ENCODE results near the gene F8A1.
"Not testable (repeated sequence)": the region's sequence is repeated elsewhere in the genome, so short reads cannot be mapped to it uniquely, and the experiment has no call there.

Gene F8A1

DNA sequence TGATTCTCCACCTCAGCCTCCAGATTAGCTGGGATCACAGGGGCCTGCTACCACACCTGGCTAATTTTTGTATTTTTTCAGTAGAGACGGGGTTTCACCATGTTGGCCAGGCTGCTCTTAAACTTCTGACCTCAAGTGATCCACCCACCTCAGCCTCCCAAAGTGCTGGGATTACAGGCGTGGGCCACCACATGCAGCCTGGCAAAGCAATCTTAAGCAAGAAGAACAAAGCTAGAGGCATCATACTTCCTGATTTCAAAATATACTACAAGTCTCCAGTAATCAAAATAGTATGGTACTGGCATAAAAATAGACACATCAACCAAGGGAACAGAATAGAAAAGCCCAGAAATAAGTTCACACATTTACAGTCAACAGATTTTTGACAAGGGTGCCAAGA is 12.8 kb upstream of the F8A1 start:
- Histone ChIP-seq H3K4me2 (ENCODE audit: low read length) (no peak overlapping the region), H3K9ac (ENCODE audit: low read length) (no peak overlapping the region), H3K9me3 (ENCODE audit: insufficient read depth, low read length) (no peaks in the 10 kb centered on the region), H3K4me3 (ENCODE audit: low read length) (no peak overlapping the region), H3K27ac (ENCODE audit: low read length) (no peak overlapping the region), H3K79me2 (ENCODE audit: low read length) (no peaks in the 10 kb centered on the region), H3K27me3 (ENCODE audit: low read depth, low read length) (no peaks in the 10 kb centered on the region), H4K20me1 (ENCODE audit: insufficient read depth, low read length) (no peaks in the 10 kb centered on the region), H2AFZ (ENCODE audit: low read depth, low read length) (no peak overlapping the region), H3K4me1 (ENCODE audit: low read length) (no peaks in the 10 kb centered on the region), H3K36me3 (replicated peaks; ENCODE audit: low read depth, low read length) (no peaks in the 10 kb centered on the region)
- TF ChIP-seq, protein P1, sequence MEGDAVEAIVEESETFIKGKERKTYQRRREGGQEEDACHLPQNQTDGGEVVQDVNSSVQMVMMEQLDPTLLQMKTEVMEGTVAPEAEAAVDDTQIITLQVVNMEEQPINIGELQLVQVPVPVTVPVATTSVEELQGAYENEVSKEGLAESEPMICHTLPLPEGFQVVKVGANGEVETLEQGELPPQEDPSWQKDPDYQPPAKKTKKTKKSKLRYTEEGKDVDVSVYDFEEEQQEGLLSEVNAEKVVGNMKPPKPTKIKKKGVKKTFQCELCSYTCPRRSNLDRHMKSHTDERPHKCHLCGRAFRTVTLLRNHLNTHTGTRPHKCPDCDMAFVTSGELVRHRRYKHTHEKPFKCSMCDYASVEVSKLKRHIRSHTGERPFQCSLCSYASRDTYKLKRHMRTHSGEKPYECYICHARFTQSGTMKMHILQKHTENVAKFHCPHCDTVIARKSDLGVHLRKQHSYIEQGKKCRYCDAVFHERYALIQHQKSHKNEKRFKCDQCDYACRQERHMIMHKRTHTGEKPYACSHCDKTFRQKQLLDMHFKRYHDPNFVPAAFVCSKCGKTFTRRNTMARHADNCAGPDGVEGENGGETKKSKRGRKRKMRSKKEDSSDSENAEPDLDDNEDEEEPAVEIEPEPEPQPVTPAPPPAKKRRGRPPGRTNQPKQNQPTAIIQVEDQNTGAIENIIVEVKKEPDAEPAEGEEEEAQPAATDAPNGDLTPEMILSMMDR (IDR thresholded peaks at IDR 0.05; ENCODE audit: low read depth, low read length) = no peak
- TF ChIP-seq EZH2phosphoT487 (IDR thresholded peaks at IDR 0.05; ENCODE audit: low read depth) = no peak

DNA sequence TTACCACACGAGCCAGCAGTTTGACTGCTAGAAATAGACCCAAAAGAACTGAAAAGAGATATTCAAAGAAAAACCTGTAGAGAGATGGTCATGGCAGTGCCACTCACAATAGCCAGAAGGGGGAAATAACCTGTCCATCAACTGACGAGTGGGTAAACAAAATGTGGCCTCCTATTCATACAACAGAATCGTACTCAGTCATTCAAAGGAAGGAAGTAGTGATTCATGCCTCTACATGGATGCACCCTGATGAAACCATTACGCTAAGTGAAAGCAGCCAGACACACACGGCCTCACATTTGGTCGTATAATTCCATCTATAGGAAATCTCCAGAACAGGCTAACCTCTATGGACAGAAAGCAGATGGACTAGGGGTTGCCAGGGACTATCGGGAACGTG is 2.1 kb upstream of the F8A1 start:
- H4K20me1 ChIP-seq (ENCODE audit: insufficient read depth, low read length); H2AFZ ChIP-seq (ENCODE audit: low read depth, low read length); H3K4me1 ChIP-seq (ENCODE audit: low read length); H3K79me2 ChIP-seq (ENCODE audit: low read length); H3K27me3 ChIP-seq (ENCODE audit: low read depth, low read length); H3K9me3 ChIP-seq (ENCODE audit: insufficient read depth, low read length); H3K27ac ChIP-seq (ENCODE audit: low read length); H3K36me3 ChIP-seq (replicated peaks; ENCODE audit: low read depth, low read length); H3K9ac ChIP-seq (ENCODE audit: low read length); H3K4me3 ChIP-seq (ENCODE audit: low read length); H3K4me2 ChIP-seq (ENCODE audit: low read length): not testable (repeated sequence)

- H3K27me3 ChIP-seq (ENCODE audit: low read depth, low read length); H3K4me2 ChIP-seq (ENCODE audit: low read length); H3K79me2 ChIP-seq (ENCODE audit: low read length); H2AFZ ChIP-seq (ENCODE audit: low read depth, low read length); H3K36me3 ChIP-seq (replicated peaks; ENCODE audit: low read depth, low read length); H3K4me3 ChIP-seq (ENCODE audit: low read length); H3K4me1 ChIP-seq (ENCODE audit: low read length); H3K27ac ChIP-seq (ENCODE audit: low read length); H3K9ac ChIP-seq (ENCODE audit: low read length); H3K9me3 ChIP-seq (ENCODE audit: insufficient read depth, low read length); H4K20me1 ChIP-seq (ENCODE audit: insufficient read depth, low read length): not testable (repeated sequence)
Measured at GRCh38 chrX:154885057-154885456, 1.1 kb upstream of the F8A1 start.

DNA sequence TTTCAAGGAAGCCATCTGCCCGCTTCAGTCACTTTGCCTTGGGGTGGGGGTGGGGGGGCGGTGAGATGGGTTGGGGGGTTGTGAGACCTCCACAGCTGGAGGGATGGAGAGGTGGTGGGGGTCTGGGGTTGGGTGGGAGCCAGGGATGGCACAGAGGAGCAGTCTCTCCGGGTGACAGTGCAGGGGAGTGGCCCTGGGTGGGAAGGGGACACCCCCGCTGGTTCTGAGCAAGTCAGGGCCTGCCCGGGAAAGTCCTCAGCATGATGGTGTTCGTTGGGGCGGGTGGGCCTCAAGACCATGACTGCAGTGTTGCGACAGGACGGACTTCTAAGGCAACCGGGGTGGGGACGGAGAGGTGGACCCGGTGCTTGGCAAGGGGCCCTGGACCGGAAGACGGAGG is 606 bp upstream of the F8A1 start:
- H3K4me3 ChIP-seq (ENCODE audit: low read length); H3K79me2 ChIP-seq (ENCODE audit: low read length); H3K36me3 ChIP-seq (replicated peaks; ENCODE audit: low read depth, low read length); H3K27me3 ChIP-seq (ENCODE audit: low read depth, low read length); H2AFZ ChIP-seq (ENCODE audit: low read depth, low read length); H3K4me2 ChIP-seq (ENCODE audit: low read length); H4K20me1 ChIP-seq (ENCODE audit: insufficient read depth, low read length); H3K4me1 ChIP-seq (ENCODE audit: low read length); H3K9ac ChIP-seq (ENCODE audit: low read length); H3K9me3 ChIP-seq (ENCODE audit: insufficient read depth, low read length); H3K27ac ChIP-seq (ENCODE audit: low read length): not testable (repeated sequence)

- not testable (repeated sequence) for H3K9me3 ChIP-seq (ENCODE audit: insufficient read depth, low read length); H3K4me3 ChIP-seq (ENCODE audit: low read length); H3K4me1 ChIP-seq (ENCODE audit: low read length); H3K27ac ChIP-seq (ENCODE audit: low read length); H3K79me2 ChIP-seq (ENCODE audit: low read length); H3K9ac ChIP-seq (ENCODE audit: low read length); H3K4me2 ChIP-seq (ENCODE audit: low read length); H2AFZ ChIP-seq (ENCODE audit: low read depth, low read length); H3K27me3 ChIP-seq (ENCODE audit: low read depth, low read length); H4K20me1 ChIP-seq (ENCODE audit: insufficient read depth, low read length); H3K36me3 ChIP-seq (replicated peaks; ENCODE audit: low read depth, low read length)
Measured at GRCh38 chrX:154886789-154887221, 650 bp downstream of the F8A1 start.

DNA sequence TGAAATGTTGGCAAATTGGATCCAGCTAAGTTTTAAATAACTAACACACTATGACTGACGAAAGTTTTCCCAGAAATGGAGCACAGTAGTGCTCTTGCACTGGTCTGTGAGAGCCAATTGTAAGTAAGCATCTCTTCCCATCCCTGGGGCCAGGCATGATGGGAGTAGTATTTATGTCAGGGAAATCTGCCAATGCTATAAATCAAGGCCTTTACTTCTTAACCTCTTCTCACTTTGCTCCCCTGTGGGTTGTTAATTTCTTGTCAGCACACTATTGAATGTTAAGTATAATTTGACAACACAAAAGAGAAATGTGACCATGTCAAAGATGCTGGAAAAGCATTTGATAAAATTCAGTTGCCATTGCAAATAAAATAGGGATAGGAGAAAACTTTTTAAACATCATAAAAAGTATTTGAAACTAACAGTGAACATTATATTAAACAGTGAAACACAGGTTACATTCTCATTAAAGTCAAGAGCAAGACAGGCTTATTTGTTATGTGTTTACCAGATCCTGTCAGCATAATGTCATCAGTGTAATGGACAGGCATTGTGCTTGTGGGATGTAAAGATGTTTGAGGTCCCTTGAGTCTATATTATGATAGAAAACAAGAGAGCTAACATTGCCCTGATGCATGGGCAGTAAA is 5.0 kb downstream of the F8A1 start:
- Histone ChIP-seq H4K20me1 (ENCODE audit: insufficient read depth, low read length) (no peaks in the 10 kb centered on the region), H3K4me2 (ENCODE audit: low read length) (no peak overlapping the region)

More for the DNA sequence above, 5.0 kb downstream of the F8A1 start:
- Histone ChIP-seq H3K4me3 (ENCODE audit: low read length) (no peak overlapping the region), H3K9ac (ENCODE audit: low read length) (no peak overlapping the region), H3K79me2 (ENCODE audit: low read length) (no peaks in the 10 kb centered on the region), H3K4me1 (ENCODE audit: low read length) (no peaks in the 10 kb centered on the region), H3K36me3 (replicated peaks; ENCODE audit: low read depth, low read length) (no peaks in the 10 kb centered on the region), H3K9me3 (ENCODE audit: insufficient read depth, low read length) (no peaks in the 10 kb centered on the region), H3K27ac (ENCODE audit: low read length) (no peak overlapping the region), H2AFZ (ENCODE audit: low read depth, low read length) (no peak overlapping the region), H3K27me3 (ENCODE audit: low read depth, low read length) (no peaks in the 10 kb centered on the region)
- no peak for TF ChIP-seq EZH2phosphoT487 (IDR thresholded peaks at IDR 0.05; ENCODE audit: low read depth)
- TF ChIP-seq, protein P1 (IDR thresholded peaks at IDR 0.05; ENCODE audit: low read depth, low read length) = no peak
